ENCODE data around the gene DOHH. TPM values are rescaled to one million over a fixed set of nuclear protein-coding genes. Genes with fewer than 3 reads are reported as not detected.

The DOHH gene
- total and polyA plus RNA-seq, 2 donors (not counting 3 experiments of a cell fraction or from before 2014, with no cell fraction given) = 8.7 to 15.2 TPM

DNA sequence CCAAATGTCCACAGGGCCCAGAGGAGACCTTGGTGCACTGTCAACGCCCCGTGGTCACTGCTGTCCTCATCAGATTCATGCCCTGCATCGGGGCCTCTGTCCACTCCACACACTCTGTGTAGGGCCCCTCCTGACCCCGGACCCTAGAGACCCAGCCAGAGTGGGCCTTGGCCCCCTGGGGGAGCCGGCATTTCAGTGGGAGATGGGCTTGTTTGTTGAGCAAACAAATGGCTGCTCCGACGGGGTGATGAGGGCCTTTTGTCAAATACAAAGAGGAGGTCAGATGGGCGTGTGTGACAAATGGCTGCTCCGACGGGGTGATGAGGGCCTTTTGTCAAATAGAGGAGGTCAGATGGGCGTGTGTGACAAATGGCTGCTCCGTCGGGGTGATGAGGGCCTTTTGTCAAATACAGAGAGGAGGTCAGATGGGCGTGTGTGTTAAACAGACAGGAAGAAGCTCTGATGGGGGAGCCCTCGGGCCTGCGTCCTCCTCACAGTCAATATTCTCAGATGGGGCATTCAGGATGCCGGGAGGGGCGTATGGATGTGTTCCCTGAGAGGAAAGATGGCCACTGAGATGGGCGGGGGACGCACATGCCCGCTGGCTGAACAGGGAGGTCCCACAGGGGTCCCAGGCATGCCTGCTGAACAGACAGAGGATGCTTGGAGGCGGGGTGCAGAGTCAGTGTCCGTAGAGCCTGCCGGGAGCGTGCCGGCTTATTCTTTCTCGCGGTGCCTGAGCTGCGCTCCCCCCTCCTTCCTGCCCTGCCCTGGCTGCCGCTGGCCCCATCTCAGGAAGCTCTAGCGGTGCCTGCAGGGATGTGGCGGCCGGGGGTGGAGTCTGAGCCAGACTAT is 56.4 kb downstream of the DOHH start:
- Histone ChIP-seq H3K27me3 (ENCODE audit: control insufficient read depth in 2 of 2, insufficient read depth in 2 of 2, low read length in 2 of 2) (no peaks in the 10 kb centered on the region), H3K9me3 (replicated peaks; ENCODE audit: control insufficient read depth, insufficient read depth, low read length) (no peaks in the 10 kb centered on the region), H4K20me1 (replicated peaks; ENCODE audit: control insufficient read depth, extremely low read depth, insufficient read depth, low read length) (no peaks in the 10 kb centered on the region), H3K36me3 (ENCODE audit: control insufficient read depth in 2 of 2, extremely low read depth in 1 of 2, insufficient read depth in 2 of 2, low read length in 2 of 2) (peaks cover 0 to 22% of the 10 kb centered on the region in 2 experiments), H3K9ac (replicated peaks; ENCODE audit: extremely low read depth, insufficient read depth, low read length) (no peak overlapping the region), H3K27ac (ENCODE audit: insufficient read depth, low read depth, low read length) (peak overlapping the region; percentile 1), H3K4me2 (ENCODE audit: insufficient read depth, low read length) (no peak overlapping the region), H3K9me1 (replicated peaks; ENCODE audit: control insufficient read depth, extremely low read depth, insufficient read depth, low read length) (no peaks in the 10 kb centered on the region), H3K4me1 (ENCODE audit: control insufficient read depth, extremely low read depth, insufficient read depth, low read length) (peaks cover 20% of the 10 kb centered on the region), H3K79me2 (ENCODE audit: control insufficient read depth, insufficient read depth, low read length) (peaks cover 11% of the 10 kb centered on the region), H3K4me3 (replicated peaks in 1 of 3; ENCODE audit: insufficient read depth in 1 of 3, low read depth in 1 of 3, low read length in 3 of 3) (no peak overlapping the region), H2AFZ (ENCODE audit: low read depth, low read length) (no peak overlapping the region)
- CTCF ChIA-PET = interaction anchor here (0.9 to 1.6 kb wide), 5 partner anchors 15 to 117 kb away, joined by 3 to 7 read pairs (median 5); no protein-coding TSS in a partner anchor
- no TSS peak for BruUV-seq (replicated peaks)
- DNase-seq (ENCODE audit: low read depth, low spot score) = peak; percentile 70
- POLR2A ChIA-PET = no interaction called here
- TF ChIP-seq GATA2 (IDR thresholded peaks at IDR 0.05; ENCODE audit: insufficient read depth, insufficient read length, low read depth, low read length) (no peak), POLR2A (IDR thresholded peaks at IDR 0.05; ENCODE audit: low read depth, low read length) (no peak), FOS (IDR thresholded peaks at IDR 0.05; ENCODE audit: borderline replicate concordance, insufficient read depth, low read length) (no peak), EZH2 (IDR thresholded peaks at IDR 0.05; ENCODE audit: borderline replicate concordance, low read depth, low read length, severe bottlenecking) (no peak), MYC (IDR thresholded peaks at IDR 0.05; ENCODE audit: low read depth, low read length) (peak; percentile 9), POLR2AphosphoS5 (IDR thresholded peaks at IDR 0.05; ENCODE audit: insufficient read depth, low read depth, low read length) (no peak)
- TF ChIP-seq, protein P1, sequence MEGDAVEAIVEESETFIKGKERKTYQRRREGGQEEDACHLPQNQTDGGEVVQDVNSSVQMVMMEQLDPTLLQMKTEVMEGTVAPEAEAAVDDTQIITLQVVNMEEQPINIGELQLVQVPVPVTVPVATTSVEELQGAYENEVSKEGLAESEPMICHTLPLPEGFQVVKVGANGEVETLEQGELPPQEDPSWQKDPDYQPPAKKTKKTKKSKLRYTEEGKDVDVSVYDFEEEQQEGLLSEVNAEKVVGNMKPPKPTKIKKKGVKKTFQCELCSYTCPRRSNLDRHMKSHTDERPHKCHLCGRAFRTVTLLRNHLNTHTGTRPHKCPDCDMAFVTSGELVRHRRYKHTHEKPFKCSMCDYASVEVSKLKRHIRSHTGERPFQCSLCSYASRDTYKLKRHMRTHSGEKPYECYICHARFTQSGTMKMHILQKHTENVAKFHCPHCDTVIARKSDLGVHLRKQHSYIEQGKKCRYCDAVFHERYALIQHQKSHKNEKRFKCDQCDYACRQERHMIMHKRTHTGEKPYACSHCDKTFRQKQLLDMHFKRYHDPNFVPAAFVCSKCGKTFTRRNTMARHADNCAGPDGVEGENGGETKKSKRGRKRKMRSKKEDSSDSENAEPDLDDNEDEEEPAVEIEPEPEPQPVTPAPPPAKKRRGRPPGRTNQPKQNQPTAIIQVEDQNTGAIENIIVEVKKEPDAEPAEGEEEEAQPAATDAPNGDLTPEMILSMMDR (IDR thresholded peaks at IDR 0.05; ENCODE audit: extremely low read depth in 1 of 2, insufficient read depth in 1 of 2, low read depth in 1 of 2, low read length in 2 of 2) = no peak
- dilution Hi-C loops (cut with MboI; ENCODE audit: extremely low pct_ligation_motif_present, low sequenced_read_pairs) = no loop called here
- intact Hi-C loops (cut with micrococcal nuclease) = no loop called here
- FAIRE-seq = peak; percentile 96

Measured in endothelial cell of umbilical vein (primary cell).